Activated CD4-positive, alpha-beta T cell treated with anti-CD3 and anti-CD28 coated beads, Interleukin-2, Interleukin-4, amounts not matched to agents 100 ng/mL and 50 ng/mL, durations not matched to agents 16 hours and 8 hours (primary cell): ENCODE data around the gene CARD14.
A peak's percentile ranks its signal among the peaks of the same experiment; 100 is the strongest.
"Not testable (repeated sequence)": the region's sequence is repeated elsewhere in the genome, so short reads cannot be mapped to it uniquely, and the experiment has no call there.

Experiments
- DNase-seq: peaks from one replicate; pipeline ENCODE4 v3.0.0-alpha.2; 2020; ENCODE audit warnings: low spot score

CARD14 gene

DNA sequence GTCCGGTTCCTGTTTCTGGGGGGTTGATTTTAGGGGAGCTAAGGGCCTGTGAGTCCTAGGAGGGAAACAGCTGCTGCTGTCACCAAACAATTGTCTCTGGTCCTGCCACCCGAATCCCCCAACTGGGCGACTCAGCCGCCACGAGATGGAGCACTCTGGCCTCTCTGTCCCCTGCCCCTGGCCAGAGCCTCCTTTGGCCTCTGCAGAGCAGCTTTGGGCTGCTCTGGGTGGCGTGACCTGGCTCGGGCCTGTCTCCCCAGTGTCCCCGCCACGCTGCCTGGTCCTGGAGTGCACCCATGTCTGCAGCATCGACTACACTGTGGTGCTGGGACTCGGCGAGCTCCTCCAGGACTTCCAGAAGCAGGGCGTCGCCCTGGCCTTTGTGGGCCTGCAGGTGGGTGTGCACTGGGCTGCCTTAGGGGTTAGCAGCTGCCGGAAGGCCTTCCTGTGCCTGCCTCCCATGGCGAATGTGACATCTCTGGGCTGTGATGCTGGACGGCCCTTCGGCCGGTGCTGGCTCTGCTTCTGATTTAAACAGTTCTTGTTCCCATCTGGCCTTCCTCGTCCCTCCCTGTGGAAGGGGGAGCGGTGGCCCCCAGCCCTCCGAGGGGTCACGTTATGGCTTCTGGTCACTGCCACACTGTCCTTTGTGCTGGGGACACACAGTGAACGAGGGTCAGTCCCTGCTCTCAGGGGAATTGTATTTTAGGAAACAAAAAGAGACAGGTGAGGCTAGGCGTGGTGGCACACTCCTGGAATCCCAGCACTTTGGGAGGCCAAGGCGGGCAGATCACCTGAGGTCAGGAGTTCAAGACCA is 79.3 kb downstream of the CARD14 start:
- no peak for DNase-seq

DNA sequence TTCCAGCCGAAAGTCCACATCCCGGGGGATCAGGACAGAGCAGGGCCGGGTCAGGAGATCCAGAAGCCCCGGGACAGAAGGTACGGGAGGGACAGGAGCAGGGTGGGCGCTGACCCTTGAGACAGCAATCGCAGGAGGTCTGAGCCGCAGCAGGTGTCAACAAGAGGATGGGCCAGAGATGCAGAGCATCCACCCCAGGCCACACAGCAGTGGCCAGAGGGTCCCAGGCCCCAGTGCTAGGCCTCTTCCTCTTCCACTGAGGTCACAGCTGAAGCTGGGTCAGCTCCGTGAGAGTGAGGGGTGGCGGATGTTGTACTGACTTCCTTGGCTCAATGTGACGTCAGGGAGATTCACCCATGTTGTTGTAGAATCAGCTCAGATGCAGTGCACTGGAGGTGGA is 82.1 kb downstream of the CARD14 start:
- no peak for DNase-seq

DNA sequence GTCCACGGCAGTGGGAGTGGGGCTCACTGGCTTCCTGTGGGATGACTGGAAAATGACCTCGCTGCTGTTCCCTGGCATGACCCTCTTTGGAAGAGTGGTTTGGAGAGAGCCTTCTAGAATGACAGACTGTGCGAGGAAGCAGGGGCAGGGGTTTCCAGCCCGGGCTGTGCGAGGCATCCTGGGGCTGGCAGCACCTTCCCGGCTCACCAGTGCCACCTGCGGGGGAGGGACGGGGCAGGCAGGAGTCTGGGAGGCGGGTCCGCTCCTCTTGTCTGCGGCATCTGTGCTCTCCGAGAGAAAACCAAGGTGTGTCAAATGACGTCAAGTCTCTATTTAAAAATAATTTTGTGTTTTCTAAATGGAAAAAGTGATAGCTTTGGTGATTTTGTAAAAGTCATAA is 83.0 kb downstream of the CARD14 start:
- DNase-seq: peak; percentile 89

DNA sequence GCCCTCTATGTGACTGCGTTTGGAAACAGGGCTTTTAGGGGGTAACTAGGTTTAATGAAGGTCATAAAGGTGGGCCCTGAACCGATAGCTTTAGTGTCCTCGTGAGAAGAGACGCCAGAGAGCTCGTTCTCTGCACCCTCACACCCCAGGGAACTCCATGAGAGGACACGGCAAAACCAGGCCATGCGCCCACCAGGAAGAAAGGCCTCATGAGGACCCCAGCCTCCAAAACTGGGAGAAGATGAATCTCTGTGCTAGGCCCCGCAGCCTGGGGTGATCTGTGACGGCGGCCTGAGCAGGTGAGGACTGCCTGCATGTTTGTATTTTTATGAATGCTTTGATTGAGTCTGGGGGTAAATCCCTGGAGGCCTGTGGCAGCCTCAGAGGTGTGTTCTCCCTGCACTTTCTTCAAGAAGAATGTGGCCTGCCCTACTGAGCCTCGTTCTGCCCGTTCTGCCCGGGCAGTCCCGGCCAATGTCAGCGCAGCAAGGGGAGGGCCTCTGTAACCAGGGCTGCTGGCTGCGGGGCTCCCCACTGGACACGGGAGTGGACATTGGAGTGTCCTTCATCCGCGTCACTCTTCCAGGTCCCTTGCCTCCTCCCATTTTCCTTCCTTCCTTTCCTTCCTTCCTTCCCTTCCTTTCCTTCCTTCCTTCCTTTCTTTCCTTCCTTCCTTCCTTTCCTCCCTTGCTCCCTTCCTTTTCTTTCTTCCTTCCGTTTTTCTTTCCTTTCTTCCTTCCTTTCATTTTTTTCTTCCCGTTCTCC is 84.0 kb downstream of the CARD14 start:
- no peak for DNase-seq

DNA sequence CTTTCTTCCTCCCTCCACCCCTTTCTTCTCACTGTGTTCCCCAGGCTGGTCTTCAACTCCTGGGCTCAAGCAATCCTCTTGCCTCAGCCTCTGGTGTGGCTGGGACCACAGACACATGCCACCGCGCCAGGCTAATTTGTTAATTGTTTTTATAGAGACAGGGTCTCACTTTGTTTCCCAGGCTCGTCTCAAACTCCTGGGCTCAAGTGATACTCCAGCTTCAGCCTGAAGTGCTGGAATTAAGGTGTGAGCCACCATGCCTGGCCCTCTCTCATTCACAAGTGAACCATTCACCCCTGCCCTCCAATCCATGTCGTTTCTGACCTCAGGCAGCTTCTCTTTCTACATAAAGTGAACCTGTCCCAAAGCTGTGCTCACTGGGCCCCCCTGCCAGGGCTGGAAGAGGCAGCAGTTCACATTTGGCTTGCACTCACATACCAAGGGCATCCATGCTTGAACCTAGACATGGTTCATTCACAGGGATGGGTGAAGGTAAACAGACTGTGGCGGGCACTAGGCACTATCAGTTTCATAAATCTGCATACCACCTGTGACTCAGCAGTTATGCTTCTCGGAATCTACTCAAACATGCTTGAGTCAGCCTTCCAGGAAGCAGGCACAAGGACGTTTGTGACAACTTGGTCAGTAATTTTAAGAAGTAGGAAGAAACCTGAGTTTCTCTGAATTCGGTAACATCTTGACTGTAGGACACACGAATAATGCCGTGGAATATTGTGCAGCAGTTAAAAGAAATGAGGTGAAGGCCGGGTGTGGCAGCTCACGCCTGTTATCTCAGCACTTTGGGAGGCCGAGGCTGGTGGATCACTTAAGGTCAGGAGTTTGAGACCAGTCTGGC is 84.8 kb downstream of the CARD14 start:
- DNase-seq: peak; percentile 96

DNA sequence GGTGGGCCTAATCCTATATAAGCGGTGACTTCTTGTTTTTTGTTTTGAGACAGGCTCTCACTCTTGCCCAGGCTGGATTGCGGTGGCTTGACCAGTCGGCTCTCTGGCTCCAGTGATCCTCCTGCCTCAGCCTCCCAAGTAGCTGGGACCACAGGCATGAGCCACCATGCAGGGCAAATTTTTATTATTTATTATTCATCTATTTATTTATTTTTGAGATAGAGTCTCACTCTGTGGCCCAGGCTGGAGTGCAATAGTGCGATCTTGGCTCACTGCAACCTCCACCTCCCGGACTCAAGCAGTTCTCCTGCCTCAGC is 86.2 kb downstream of the CARD14 start:
- DNase-seq: no peak

DNA sequence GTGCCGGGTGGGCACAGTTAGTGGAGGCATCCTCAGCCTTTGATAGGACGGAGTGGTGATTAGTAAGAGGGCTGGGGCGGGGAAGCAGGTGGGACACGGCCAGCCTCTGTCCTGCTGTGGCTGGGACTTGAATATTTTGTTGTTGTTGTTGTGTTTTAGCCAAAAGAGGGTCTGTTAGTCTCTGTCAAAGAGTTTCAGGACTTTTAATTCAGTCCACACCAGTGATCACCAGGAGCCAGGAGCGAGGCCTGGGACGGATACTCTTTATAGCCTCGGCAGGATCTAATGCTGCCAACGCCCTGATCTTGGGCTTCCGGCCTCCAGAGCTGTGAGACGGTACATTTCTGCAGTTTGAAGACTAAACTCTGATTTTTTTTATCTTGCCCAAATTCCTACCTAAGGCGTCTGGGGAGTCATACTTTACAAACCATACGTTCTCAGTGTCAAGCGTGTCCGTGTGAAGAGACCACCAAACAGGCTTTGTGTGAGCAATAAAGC is 87.9 kb downstream of the CARD14 start:
- no peak for DNase-seq

DNA sequence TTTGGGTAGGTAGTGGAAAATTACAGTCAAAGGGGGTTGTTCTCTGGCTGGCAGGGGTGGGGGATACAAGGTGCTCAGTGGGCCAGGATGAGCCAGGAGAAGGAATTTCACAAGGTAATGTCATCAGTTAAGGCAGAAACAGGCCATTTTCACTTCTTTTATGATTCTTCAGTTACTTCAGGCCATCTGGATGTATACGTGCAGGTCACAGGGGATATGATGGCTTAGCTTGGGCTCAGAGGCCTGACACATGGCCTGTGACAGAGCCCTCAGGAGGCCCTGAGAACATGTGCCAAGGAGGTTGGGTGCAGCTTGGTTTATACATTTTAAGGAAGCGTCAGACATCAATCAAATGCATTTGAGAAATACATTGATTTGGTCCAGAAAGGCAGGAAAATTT is 88.5 kb downstream of the CARD14 start:
- DNase-seq: not testable (repeated sequence)
